Kidney capillary endothelial cell (primary cell): ENCODE results near the gene TPP1.

Experiments
- DNase-seq: peaks from one replicate; pipeline ENCODE4 v3.0.0-alpha.2; 2018; ENCODE audit warnings: low spot score

Gene TPP1

DNA sequence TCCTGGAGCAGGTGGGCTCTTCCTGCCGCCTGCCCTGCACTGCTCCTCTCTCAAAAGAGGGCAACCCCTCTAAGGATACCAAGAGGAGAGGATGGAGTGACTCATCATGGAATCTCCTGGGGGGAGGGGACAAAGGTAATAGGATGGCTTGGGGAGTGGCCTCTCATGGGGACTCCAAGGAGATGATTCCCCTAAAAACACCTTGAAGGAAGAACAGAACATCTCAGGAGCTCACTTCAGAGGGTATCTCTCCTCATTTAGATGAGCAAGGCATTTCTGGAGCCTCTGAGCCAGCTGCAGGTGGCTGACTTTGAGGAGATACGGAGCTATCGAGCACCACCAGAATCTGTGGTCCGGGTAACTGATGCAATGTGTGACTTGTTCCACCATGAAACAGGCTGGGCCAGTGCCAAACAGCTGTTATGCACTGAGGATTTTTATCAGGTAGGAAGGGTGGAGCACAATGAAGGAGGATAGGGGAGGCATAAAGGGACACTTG lies 56.1 kb downstream of the TPP1 start:
- DNase-seq = no peak
